IPS-18c (cell line): Measurements from ENCODE around the gene THSD4.

Experiments
- H3K4me3 ChIP-seq: 2 replicates; pipeline ENCODE4 v1.7.0; 2013; ENCODE audit warnings: low read depth, mild to moderate bottlenecking, low read length, moderate library complexity; ENCODE audit not compliant: insufficient read depth
- H3K9me3 ChIP-seq: one replicate; pipeline ENCODE4 v1.6.1; 2013; ENCODE audit warnings: mild to moderate bottlenecking, low read length, moderate library complexity; ENCODE audit not compliant: control insufficient read depth, insufficient read depth

Gene THSD4

DNA sequence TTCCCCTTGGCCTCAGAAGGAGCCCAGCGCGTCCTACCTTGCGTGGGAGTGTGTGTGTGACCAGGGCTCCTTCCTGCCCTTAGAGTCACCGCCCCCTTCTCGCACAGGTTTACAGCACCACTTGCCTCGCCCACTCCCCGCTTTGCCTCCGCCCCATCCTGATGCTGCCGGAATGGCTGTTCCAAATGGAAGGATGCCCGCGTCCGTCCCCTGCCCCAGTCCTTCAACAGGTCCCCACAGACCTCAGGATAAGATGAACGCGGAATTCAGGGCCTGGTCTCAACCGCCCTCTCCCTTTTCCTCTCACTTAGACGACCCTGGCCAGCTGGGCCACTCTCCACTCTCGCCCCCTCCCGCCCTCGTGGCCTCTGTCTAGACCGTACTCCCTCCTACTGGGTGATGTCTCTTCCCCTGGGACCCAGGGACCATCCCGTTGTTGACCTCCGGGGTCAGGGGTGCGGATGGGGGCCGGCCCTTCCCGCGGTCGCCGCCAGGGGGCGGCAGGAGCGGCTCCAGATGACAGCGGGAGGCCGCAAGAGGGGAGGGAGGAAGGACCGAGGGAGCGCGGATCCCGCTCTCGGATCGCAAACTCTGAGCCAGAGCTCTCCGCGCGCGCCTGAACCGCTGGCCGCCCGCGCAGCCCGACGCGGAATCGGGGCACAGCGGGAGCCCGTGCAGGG is at the start of gene THSD4:
Gene THSD4 (plus strand): TSS at position 585 of the 680 bp plus-strand sequence.
- peaks cover 2% of the 10 kb centered on the region for H3K9me3 ChIP-seq
- H3K4me3 ChIP-seq = peak within 1 kb of the TSS; percentile 75

DNA sequence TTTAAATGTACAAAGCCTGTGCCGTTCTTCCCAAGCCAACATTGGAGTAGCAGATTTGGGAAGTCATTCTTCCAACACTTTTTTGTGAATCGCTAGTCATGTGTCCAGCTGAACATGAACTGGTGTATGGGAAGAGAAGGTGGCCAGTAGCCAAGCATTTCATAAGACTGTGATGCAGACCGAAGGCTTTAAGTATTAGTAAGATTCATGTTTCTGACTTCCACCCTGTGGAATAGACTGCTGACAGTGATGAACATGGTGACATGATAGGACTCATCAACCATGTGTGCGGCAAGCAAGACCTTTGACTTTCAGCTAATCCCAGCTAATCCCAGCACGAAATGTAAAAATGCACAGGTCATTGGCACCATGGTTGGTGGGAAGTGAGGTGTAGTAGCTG is 48.3 kb upstream of the THSD4 start:
- Histone ChIP-seq H3K4me3 (no peak overlapping the region), H3K9me3 (no peaks in the 10 kb centered on the region)

DNA sequence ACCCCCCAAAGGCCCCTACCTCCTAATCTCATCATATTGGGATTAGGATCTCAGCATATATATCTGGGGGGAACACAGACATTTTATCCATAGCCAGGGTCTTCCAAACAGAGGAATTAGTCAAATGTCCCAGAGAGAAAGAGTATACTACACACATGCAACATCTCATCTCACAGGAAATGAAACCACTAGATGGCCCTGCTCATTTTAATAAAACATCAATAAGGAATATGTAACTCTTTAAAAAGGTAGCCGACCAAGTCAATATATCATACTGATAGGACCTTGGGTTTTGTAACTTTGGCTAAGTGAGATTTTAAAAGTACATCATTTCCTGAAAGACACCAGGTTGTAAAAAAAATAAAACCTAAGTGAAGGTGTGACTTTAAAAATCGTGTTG is 45.6 kb upstream of the THSD4 start:
- H3K4me3 ChIP-seq = no peak overlapping the region
- no peaks in the 10 kb centered on the region for H3K9me3 ChIP-seq

DNA sequence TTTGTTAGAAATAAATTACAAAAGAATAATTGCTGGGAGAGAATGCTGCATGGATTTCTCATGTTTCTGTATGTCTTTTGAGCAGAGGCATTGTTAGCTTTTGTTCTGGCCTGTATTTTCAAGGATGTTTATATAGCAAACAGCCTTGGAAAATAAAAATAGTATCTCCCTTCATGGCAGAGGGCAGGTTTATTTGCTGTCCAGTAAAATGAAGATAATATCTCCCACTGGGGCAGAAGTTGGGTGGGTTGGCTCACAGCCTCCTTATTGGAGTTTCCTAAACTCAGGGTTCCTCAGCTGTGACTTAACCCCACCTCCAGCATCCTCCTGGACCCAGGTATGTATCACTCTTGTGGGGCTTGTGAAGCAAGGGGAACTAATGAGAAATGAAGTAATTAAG is 43.7 kb upstream of the THSD4 start:
- H3K9me3 ChIP-seq = no peaks in the 10 kb centered on the region
- H3K4me3 ChIP-seq = no peak overlapping the region

DNA sequence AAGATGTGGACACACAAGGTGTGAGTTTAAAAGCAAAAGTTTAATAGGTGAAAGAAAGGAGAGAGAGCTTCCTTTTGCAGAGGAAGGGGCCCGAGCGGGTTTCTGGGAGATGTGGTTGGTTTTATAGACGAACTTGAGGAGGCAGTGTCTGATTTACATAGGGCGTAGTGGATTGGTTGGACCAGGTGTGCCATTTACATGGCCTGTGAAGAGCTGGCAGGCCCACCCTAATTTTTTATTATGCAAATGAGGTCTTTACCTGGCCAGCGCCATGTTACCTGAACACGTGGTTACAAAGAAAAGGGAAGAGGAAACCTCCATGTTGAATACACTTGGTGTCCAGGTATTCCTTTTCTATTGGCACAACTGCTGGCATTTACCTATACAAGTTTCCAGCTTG is 42.8 kb upstream of the THSD4 start:
- no peaks in the 10 kb centered on the region for H3K9me3 ChIP-seq
- H3K4me3 ChIP-seq = no peak overlapping the region

DNA sequence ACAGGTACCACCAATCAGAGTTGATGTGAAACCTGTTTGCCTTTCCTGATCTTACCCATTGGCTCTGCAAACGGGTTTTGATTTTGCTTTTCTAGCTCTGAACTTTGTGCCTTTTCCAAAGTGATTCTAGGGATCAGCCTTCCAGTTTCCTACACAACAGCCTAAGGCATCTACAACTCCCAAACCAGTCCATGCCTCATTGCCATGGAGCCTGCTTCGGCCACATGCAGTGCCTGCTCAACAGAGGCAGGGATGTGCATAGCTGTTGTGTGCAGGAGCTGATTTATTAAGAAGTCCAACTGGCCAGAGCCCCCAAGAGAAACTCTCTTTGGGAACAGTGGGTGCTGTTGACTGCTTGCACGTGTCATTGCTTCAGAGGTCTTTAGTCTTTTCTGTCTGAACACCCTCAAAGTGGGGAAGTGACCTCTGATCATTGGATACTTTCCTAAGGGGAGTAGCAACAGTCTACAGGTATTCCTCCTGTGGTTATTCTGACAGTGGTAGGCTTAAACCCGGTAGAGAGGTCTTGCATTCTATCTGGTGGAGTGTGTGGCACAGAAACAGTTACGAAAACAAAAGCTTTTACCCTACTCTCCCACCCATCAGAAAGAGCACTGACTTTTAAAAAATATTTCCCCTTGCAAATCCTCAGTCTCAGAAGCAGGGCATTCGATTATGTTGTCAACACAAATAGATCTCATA is 36.6 kb upstream of the THSD4 start:
- H3K9me3 ChIP-seq = no peaks in the 10 kb centered on the region
- H3K4me3 ChIP-seq = no peak overlapping the region

DNA sequence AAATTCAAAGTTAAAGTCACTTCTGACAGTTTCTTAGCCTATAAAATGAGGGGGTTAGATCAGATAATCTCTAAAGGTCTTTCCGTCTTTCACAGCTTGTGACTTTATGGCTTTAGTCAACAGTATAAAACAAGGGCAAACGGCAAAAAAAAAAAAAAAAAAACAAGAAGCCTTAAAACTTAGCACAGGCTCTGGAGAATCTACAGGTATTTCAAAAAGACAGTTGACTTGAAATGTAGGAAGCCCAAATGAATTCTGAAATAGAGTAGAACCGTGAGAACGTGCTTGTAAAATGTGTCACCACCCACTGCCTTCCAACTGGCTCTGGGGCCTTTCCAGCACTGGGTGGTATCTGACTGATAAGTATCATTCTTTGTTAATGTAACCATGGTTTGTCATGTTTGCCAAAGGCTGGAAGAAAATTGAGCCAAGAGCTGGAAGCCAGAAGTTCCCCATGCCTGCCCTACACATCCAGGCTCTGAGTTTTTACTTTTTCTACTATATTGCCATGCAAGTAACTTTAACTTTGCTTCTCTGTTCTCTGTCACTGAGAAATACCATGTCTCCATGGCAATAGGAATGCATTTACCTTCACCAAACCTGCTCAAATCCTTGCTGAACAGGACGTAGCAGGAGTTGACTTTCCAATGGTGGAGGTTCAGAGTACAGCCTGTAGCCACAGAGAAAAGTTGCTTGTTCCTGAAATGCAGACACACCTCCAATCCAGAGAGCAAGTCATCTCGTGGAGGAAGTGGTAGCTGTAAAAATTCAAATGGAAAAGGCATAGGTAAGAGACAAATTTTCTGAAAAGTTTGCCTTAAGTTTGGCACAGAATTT is 35.8 kb upstream of the THSD4 start:
- H3K9me3 ChIP-seq = no peaks in the 10 kb centered on the region
- no peak overlapping the region for H3K4me3 ChIP-seq

DNA sequence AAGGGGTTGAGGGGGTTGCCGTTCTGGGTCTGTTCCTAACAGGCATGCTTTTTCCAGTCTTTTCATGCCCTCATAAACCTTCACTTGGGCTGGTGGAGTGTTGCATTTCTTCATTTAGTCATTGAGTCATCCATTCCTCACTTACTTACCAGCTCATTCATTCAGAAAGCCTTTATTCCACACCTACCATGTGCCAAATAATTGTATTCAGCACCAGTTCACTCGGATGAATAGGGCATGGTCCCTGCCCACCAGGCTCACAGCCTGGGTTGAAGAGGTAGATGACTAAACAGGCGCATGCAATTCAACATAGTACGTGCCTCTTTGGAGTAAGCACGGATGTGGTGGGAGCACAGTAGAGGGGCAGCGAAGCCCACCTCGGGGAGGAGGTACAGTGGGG is 35.1 kb upstream of the THSD4 start:
- H3K9me3 ChIP-seq = no peaks in the 10 kb centered on the region
- no peak overlapping the region for H3K4me3 ChIP-seq

DNA sequence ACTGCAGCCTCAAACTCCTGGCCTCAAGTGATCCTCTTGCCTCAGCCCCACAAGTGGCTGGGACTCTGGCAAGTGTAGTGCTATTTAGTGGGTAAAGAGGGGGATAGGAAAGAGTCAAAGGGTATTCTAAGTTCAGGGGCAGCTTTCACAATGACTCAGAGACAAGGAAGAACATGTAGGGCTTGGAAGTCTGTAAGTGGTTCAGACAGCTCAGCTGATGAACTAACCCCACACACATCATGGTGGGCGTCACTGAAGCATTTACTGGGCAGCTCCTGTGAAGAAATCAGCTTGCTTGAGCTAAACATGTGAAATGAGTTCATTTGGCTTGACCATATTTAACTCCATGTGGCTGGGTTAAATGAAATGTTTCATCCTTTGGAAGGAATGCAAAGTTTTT is 34.6 kb upstream of the THSD4 start:
- H3K9me3 ChIP-seq = no peaks in the 10 kb centered on the region
- no peak overlapping the region for H3K4me3 ChIP-seq

DNA sequence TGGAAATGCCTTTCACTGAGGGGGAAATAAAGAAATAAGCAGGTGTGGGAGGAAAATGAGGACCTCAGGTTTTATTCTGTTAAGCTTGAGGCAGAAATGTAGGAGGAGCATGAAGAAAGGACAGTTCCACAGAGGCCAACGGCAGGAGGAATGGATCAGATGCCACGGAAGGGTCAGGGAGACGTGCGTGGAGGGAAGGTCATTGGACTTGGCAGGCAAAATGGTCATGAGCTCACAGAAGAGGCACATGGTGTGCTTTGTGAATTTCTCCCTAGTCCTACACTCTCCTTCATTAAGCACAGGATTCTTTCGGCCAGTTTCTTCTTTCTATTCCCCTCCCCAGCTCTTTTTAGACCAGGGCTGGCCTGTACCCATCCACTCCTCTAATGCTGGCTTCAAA is 32.5 kb upstream of the THSD4 start:
- H3K9me3 ChIP-seq = no peaks in the 10 kb centered on the region
- no peak overlapping the region for H3K4me3 ChIP-seq

DNA sequence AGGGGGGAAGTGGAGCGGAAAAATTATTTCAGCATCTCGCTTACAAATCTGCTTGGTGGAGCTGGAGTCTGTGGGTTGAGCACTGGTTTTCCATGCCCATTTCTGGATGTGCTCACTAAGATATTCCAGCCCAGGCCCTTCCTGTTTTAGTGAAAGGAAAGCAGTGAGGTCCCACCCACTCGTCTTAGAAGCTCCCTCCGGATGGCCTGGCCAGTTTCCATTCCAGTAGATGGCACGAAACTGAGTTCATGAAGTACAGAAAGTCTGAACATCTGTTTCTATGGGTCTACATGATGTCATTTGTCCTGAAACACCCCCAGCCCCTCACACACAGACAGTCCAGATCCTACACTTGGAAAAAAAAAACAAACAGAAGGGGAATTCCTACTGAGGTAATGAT is 31.9 kb upstream of the THSD4 start:
- H3K4me3 ChIP-seq = no peak overlapping the region

DNA sequence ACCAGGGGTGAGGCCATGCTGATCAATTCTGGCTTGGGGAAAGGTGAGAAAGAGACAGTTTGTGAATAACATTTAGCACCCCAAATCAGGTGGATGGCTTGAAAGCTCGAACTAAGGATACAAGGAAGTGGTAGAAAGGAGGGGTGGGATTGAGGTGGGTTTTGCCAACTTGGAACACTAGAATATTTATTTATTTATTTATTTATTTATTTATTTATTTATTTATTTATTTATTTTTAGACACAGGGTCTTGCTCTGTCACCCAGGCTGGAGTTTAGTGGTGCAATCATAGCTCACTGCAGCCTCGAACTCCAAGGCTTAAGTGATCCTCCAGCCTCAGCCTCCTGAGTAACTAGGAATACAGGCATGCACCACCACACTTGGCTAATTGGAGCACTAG is 31.0 kb upstream of the THSD4 start:
- Histone ChIP-seq H3K9me3 (no peaks in the 10 kb centered on the region), H3K4me3 (no peak overlapping the region)

More for the DNA sequence above, 31.9 kb upstream of the THSD4 start:
- H3K9me3 ChIP-seq = no peaks in the 10 kb centered on the region

DNA sequence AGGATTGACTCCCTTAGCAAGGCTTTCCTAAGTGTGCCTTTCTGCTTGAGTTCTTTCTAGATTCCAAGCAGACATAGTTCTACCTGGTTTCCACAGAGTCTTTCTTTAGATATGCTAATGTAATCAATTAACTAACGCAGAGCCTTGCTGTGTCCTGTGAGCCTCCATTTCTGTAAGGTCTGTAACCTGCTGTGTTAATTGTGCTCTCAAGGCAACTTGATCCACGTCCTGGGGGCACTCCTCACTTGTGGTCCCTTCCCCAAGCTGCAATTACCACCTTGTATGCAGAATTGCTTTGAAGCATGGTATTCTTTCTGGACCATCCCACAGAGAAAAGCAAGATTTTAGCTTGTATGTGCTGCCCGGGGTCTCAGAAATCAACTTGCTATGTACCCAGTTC is 29.5 kb upstream of the THSD4 start:
- Histone ChIP-seq H3K4me3 (no peak overlapping the region), H3K9me3 (no peaks in the 10 kb centered on the region)

DNA sequence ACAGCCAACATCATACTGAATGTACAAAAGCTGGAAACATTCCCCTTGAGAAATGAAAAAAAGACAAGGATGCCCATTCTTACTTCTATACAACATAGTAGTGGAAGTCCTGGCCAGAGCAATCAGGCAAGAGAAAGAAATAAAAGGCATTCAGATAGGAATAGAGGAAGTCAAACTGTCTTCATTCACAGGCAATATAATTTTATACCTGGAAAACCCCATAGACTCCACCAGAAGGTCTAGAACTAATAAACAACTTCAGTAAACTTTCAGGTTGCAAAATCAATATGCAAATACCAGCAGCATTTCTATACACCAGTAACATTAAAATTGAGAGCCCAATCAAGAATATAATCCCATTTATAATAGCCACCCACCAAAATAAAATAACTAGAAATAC is 27.1 kb upstream of the THSD4 start:
- H3K4me3 ChIP-seq = no peak overlapping the region
- no peaks in the 10 kb centered on the region for H3K9me3 ChIP-seq

DNA sequence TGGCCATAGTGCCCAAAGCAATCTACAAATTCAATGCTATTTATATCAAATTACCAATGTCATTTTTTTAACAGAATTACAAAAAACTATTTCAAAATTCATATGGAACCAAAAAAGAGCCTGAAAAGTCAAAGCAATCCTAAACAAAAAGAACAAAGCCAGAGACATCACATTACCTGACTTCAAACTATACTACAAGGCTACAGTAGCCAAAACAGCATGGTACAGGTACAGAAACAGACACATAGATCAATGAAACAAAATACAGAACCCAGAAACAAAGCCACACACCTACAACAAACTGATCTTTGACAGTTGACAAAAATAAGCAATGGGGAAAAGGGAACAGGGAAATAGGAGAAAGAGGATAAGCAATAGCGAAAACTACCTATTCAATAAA is 26.6 kb upstream of the THSD4 start:
- Histone ChIP-seq H3K4me3 (no peak overlapping the region), H3K9me3 (no peaks in the 10 kb centered on the region)

DNA sequence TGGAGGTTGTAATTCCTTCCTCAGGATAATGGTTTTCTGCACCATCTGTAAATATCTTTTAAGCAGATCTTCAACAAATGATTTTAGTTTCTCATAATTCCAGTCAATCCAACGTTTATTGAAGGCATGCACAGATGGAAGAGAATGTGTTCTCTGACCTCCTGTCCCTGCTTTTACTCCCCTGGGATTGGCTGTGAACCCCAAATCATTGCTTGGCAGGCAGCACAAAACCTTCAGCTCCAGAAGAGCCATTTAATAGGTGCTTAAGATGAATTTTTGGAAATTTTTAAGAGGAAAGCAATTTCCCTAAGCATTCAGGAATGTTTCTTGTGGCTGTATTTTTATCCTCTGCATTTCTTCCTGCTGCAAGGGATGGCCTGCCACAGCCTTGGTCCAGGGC is 25.5 kb upstream of the THSD4 start:
- H3K9me3 ChIP-seq = no peaks in the 10 kb centered on the region
- H3K4me3 ChIP-seq = no peak overlapping the region

DNA sequence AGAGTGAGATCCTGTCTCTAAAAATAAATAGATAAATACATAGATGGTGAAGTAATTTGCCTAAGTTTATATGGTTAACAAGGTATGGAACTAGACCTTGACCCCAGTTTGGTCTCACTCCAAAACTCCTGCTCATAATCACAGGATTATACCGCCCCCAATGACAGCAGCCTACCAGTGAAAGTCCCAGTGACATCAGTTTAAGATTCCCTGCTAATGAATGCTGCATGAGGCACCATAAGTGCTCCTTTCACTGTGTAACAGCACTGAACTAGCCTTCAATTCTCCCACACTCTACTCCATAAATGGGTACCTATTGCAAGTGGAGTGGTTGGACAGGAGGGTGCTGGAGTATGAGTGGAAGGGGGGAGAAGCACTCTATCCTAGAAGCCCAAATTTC is 23.7 kb upstream of the THSD4 start:
- Histone ChIP-seq H3K9me3 (no peaks in the 10 kb centered on the region), H3K4me3 (no peak overlapping the region)

DNA sequence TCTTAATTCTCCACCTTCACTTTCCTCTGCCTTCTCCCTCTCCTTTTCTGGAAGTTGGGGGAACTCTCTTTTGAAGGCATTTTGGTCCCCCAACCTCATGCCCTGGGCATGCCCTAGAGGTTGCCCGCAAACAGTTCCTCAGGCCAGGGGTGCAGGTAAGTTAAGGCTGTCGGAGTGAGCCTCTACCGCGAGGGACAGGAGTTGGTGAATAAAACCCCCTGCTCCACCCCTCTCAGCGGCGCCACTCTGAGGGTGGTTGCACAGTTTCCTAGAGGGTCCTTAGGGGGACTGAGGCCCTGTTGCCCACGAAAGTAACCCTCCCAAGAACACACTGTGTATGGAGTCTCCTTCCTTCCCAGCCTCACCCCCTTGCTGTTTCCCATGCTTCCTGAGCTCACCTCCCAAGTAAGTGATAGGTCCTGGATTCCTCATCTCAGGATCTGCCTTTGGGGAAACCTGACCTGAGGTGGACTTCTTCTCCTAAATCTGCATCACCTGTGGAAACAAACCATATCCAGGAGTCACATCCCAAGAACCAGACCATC is 23.1 kb upstream of the THSD4 start:
- Histone ChIP-seq H3K4me3 (no peak overlapping the region), H3K9me3 (no peaks in the 10 kb centered on the region)
